NCI-H1105 treated with DMSO at 0.1 percent for 48 hours (cell line): ENCODE data around the gene YWHAQ.

Source experiments
- DNase-seq: peaks from one replicate; lab custom pipeline; 2025; lab: John Stamatoyannopoulos, UW

YWHAQ gene

DNA sequence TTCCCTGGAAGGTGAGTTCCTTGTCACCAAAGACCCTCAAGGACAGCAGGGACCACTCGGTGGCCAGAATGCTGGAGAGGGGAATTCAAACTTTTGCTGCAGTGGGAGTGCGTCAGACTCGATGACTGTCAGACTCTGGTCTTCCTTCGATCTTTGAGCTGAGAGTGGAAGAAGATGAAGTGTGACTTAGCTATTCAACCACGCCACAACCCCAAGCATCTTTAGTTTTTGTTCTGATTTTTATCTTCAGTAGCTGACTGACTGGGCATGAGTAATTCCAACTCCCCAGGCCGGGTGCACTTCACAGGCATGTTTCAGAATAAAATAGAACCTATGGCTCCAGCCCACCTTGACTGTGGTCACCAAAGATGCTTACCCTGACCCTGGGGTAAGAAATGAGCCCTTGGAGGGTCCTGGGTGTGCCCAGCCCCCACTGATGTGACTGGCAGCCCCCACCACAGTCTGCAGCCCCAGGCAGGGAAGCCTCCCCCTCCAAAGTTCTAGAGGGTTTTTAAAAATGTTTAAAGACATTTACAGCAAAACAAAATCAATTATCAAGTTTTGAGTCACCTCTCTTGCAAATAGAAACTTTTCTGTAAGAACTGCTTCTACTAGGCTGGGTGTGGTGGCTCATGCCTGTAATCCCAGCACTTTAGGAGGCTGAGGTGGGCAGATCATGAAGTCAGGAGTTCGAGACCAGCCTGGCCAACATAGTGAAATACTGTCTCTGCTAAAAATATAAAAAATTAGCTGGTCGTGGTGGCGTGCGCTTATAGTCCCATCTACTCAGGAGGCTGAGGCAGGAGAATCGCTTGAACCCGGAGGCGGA is 24.9 kb upstream of the YWHAQ start:
- no peak for DNase-seq

DNA sequence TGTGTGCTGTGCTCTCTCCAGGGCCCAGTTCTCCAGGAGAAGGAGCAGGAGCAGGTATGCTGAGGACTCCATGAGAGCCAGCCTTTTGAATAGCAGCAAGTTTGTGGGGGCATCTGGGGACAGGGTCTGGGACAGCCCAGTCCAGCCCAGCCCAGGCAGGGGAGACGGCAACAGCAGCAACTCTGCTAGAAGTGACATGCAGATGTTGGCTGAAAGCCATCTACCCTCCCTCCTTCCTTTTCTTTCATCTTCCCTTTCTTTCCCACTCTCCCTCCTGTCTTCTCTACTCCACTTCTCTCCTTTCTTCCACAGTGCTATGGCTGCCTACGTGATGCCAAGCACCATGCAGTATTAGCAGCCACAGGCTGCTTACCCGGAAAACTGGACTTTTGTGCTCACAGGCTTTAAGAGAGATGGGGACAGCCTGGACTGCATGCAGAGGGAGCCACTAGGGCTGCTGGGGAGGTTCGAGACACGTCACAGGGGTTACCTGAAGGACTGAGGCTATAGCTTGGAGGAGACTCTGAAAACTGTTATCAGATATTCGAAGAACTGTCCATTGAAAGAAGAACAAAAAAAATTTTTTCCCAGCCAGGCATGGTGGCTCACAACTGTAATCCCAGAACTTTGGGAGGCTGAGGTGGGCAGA is 23.8 kb upstream of the YWHAQ start:
- no peak for DNase-seq

DNA sequence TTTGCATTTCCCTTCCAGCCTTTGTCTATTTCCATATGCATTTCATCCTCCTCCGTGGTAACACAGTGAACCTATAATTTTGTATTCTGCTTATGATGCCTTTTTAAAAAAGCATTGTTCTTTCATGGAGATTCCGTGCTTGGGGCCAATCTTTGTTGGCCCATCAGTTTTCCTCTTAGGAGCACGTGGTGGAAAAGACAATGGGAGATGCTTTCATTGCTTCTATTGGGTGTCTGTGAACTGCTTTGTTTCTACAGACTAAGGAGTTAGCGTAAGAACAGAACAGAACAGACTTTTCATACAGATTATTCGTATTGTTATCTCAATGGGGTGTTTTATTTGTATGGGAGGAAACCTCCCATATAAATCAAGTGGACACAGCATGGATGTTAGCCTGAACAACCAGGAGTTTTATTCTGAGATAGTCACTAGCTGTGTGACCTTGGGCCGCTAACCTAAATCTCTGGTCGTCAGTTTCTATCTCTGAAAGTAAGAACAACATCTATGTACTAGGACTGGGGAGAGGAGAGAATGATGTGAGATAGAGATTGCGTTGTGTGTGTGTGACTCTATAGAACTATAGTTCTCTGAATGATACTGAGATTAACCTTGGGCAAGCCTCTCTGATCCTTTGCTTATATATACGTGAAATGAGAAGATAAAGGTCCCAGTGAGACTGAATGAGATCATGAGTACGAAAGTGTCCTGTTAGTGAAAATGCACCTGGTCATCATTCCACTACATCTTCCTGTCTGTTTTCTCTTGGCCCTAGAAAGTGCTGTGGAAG is 22.9 kb upstream of the YWHAQ start:
- DNase-seq = no peak

DNA sequence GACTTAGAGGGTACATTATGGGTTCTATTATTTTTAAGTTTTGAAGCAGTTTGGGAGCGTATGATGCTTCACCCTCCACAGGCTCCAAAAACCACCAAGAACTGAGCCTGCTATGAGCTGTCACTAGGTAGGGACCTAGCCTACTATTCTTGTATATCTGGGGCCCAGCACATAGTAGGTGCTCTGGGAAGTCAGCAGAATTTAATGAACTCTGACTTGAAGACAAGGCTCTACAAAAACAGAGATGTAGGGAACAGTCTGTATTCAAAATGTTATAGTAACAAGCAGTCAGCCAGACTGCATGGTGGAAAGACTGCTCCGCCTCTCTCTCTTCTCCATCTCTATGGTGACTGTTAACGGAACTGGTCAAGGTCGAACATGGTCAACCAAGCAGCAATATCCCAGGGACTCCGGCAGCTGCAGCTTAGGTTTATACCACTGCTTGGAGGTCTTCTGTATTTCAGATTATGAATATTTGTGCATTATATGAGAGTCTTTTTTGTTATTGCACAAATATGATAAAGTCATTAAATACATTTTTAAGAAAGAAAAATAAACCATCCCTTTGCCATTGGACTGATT is 22.2 kb upstream of the YWHAQ start:
- DNase-seq = no peak

DNA sequence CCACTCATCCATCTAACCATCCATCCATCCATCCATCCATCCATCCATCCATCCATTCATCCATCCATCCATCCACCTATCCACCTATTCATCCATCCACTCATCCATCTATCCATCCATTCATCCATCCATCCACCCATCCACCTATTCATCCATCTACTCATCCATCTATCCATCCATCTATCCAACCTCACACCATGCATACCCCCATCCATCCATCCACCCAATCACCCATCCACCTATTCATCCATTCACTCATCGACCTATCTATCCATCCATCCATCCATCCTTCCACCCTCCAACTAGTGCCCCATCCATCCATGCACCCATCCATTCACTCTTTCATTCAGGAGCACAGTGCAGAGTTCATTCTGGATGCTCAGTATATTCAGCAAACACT is 21.5 kb upstream of the YWHAQ start:
- DNase-seq = no peak

DNA sequence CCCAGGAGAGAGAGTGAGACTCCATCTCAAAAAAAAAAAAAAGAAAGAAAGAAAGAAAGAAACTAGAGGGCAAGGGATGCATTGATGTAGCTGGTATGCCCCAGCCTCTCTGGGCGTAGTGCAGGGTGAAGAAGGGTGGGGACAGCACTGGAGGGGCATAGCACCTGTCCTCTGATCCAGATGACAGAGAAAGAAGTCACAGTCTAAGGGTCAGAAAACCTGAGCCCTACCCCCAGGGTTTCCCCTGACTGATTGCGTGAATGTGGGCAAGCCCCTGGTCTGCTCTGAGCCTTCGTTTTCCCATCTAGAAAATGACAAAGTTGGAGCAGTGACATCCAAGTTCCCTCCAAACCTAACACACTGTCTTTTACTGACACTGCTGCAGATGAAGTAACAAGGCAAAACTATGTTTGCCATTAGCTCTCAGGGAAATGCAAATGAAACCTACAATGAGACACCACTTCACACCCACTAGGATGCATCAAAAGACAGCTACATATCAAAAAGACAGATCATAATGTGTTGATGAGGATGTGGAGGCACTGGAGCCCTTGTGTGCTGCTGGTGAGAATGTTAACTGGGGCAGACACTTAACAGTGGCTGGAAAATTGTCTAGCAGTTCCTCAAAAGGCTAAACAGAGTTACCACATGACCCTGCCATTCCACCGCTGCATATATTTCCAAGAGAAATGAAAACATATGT is 19.5 kb upstream of the YWHAQ start:
- DNase-seq = no peak

DNA sequence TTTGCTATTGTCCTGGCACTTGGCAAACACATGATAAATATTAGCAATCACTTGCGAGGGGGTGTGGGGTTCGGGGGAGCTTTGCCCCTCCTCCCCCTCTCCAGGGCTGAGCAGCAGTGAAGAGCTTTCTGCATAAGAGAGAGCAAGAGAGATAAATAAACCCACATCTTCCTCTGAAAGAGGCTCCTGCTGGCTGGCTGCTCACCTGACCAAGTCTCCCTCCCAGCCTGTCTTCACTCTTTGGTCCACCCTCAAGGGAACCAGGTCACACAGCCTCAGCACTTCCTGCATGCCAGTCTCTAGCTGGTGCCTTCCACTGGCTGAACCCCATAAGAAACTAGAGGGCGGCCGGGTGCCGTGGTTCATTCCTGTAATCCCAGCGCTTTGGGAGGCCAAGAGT is 18.5 kb upstream of the YWHAQ start:
- DNase-seq = no peak

DNA sequence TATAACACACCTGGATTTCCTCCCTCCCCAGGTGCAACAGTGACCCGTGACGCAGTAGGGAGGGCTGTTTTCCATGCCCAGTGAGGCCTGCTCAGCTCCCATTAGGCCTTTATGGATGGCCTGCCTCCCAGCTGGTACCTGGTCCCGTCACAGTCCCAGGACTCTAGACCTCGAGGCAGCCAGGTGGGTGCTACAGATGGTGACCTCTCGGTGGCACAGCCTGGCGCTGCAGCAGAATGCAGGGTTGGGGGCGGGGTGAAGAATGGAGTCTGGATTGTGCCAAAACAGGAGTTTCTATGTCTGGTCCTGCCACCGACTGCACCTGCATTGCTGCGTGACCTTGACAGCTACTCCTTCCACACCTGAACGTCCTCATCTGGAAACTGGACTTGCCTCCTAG is 18.0 kb upstream of the YWHAQ start:
- DNase-seq = no peak

DNA sequence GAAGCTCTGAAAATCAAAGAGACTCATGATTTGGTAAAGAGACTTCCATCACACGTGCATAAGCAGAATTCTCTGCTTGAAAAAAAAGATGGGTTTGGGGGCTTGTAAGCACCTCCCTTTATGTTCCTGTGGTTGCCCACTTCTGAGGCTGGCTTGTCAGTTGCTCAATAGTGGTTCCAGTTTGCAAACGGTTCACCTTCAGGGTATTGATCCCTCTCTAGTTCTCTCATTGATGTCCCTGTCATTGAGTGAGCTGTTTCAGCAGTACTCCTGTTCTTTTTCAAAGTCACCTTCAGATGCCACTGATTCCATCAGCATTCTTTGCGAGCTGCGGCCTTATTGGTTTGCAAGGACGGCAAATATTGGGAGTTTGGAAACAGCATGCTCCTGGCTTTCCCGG is 17.1 kb upstream of the YWHAQ start:
- DNase-seq = no peak

DNA sequence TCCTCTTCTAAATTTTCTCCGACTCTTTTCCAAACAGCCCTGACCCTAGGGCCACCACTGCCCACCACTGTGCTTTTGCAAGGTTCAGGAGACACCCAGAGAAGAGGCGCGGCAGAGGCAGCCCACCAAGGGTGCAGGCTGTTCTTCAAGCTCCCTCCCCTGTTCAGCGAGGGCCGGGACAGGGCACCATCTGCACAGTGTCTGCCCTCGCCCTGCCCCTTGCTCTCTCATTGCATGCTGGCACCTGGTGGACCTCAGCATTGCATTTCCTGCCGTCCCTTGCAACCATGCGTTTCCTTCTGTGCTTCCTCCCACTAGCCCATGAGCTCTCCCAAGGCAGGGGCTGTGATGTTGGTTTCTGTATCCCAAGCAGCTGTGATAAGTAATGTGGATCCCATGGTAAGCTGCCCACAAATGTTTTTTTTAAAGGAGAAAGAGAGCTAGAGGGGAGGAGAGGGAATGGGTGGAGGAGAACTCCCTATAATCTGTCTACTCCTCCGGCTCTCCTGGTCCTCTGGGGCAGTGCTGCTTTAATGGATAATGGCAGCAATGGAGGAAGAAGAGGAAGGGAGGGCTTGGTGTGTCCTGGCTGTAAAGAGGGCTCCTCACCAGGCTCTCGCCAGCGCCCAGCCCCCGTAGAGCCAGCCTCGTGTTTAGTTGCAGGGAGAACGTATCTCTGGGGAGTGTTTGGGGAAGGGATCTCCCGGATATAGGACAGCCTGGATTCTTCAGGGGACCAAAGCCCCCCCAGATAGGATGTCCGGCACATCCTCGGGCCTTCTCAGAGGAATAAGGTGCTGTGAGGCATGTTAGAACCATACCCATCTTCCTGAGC is 15.6 kb upstream of the YWHAQ start:
- no peak for DNase-seq

DNA sequence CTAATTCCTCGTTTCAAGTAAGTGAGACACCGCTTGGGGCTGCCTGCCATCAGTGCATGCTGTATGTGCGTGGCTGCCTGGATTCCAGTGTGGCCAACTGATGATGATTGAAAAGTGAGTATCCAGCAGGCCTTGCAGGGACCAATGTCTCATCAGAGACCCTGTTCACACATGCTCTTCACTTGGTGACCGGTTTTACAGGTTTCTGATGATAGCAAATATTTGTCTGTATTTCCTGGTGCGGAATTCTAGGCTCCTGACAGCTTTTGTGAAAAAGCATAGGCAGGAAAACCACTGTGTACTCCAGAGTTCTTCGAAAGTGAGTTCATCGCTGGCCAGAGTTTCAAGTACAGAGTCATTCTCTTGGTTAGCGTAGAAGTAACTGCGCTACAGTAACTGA is 13.8 kb upstream of the YWHAQ start:
- DNase-seq = no peak

DNA sequence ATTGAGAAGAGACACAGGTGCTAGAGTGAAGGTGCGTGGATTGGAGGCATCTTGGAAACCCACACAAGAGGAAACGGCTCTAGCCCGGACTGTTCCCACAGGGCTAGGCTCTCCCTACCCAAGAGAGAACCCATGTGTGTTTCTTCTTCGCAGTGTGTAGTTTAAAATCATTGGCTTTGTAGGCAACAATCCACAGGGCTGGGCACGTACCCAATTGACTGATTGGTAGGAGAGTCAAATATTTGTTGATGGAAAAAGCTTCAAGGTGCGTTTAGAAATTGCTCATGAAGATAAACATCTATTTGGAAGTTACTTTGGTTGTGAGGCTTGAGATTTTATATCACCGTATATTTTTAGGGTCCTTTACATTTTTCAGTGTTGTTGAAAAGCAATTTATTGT is 13.2 kb upstream of the YWHAQ start:
- DNase-seq = no peak

DNA sequence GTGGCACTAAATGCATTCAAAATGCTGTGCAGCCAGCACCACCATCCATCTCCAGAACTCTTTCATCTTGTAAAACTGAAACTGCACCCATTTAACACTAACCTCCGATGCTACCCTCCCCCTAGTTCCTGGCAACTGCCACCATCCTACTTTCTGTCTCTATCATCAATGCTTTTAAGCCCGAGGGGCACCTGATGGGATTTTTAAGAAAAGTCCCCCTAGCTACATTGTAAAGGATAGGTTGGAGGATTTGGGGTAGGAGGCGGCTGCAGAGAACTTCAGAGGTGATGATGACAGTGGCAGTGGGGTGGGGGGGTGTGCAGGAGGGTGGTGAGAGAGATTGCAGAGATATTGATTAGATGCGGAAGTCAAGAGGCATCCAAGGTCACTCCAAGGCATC is 10.8 kb upstream of the YWHAQ start:
- no peak for DNase-seq

DNA sequence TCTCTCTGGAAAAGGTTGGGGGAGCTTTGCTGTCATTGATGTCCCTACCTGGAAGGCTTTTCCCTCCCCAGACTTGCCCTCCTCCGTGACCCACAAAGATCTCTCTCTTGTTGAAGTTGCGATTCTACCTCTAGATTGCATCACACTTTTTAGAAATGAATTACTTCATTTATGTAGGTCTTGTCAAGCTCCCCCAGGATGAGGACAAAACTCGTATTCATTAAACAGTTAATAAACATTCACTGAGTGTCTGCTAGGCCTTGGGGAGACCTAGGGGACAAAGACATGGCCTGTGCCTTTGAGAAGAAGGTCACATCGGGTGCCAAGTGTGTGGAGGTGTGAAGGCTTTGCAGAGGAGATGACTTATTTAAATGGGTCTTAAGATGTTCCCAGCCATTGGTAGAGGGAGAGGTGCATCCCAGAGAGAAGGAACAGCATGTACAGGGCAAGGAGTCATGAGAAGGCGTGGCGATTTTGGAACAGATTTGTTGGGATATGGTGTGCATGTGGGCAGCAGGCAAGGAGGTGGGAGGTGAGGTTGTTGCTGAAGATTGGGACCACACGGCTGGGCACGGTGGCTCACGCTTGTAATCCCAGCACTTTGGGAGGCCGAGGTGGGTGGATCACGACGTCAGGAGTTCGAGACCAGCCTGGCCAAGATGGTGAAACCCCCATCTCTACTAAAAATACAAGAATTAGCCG is 9.8 kb upstream of the YWHAQ start:
- DNase-seq = no peak

DNA sequence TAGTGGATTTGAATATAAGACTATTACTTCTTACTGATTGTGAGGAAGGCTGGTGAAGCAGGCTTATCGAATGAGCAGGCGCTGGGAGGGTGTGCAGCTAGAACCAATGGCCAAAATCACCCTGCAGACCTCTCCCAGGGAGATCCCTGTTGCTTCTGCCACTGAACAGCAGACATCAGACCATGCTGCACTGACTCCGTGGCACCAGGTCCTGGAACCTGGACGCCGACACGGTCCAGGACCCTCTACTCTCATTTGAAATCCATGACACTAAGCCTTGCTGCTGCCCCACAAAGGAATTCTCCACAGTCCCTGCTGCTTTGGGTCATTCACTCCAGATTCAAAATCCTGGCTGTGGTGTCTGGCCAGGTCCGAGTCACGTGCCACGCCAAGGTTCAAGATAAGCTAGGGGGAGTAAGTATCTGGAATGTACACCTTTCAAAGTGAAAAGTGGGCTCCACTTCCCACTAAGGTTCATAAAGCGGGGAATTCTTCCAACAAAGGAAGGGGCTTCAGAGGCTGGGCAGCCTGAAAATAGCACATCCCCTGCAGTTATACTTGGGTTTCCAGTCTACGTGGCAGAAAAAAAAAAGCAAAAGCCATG is 9.0 kb upstream of the YWHAQ start:
- DNase-seq = no peak

DNA sequence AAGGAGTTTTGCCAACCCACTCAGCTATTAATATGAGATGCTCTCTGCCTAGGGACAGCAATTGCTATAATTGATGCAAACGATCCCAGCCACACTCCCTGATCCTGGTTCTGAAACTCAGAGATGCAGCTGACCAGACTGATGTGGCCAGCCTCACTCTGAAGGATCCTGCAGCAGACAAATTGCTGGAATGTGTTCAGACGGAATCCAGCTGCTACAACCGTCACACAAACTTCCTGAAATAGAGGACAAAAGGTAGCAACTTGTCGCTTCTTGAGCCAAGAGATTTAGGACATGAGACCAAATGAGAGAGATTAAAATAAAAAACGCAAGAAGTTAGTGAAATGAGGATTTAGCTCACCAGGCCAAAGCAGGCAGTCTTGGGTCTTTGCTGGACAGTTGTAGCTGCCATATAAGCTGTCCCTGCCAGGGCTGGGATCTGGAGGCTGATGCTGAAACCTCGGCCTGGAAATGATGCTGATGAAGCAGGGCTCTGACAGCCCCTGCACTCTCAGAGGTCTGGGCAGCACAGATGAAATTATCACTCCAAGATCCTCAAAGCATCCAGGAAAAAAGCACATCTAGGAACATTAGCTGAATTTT is 8.3 kb upstream of the YWHAQ start:
- no peak for DNase-seq

DNA sequence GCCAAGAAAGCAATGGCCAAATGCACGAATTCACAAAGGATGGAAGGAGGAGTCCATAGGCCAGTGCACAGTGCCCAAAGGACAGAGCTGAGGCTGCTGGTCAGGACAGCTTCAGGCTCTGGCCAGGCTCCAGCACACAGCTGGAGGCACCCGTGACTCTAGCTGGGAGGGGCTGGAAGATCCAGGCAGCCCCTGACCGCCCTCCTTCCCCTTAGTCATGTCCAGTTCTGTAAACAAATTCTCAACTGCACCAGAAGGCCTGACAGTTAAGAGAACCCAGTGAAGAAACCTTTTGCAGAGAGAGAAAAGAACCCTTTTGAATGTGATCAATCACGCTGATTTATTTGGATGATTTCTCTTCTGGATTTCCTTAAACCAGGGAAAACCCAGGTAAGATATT is 7.7 kb upstream of the YWHAQ start:
- no peak for DNase-seq

DNA sequence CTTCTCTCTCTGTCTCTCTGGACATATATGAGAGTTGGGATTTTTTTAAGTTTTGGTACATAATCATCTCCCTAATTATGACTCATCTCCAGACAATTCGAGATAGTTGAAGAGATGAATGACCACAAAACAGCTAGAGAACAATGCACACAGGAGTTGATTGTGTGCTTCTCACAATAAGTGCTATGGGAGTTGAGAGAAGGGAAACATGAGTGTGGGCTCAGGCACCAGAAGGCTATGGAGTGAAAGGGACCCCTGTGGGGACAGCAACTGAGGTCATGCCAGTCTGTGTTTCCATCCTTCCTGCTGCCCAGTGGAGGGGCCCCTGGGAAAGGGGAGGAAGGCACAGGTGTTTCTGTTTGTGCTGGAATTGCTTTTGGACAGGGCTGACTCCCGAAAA is 6.5 kb upstream of the YWHAQ start:
- no peak for DNase-seq

DNA sequence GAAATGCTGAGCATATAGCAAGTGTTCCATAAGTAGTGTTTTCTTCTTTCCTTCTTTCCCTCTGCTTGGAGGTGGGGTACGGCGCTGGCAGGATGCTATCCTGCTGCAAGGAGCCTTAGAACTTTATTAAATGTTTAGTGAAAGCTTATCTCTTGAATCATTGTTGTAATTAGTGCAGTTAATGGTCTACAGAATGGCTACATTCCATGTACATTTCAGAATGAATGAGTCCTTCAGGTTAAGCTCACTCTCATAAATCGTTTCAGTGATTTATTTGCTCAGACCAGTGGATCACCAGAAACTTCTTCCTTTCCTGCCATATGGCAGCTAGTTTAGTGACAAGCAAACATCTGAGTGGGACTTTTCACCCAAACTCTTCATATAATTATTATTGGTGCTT is 3.3 kb upstream of the YWHAQ start:
- no peak for DNase-seq
